ENCODE data around the gene SSH2.

Gene SSH2

GRCh38 chr17:29576214-29577000, 353.6 kb downstream of the SSH2 start:
- Mint-ChIP-seq H3K27me3 (no peaks in the 10 kb centered on the region), H3K4me3 (no peak overlapping the region), H3K4me1 (peaks cover 9% of the 10 kb centered on the region), H3K27ac (no peak overlapping the region), H3K36me3 (peaks cover 43% of the 10 kb centered on the region), H3K9me3 (no peaks in the 10 kb centered on the region)
- CTCF ChIA-PET = interaction anchor here (1.3 to 1.5 kb wide), 4 partner anchors 9 to 41 kb away, joined by 4 to 5 read pairs (median 4); no protein-coding TSS in a partner anchor
- DNase-seq = no peak

All from activated naive CD4-positive, alpha-beta T cell treated with anti-CD3 and anti-CD28 coated beads, Interleukin-2, amount 10 ng/mL, durations not matched to agents 7 days and 5 days (primary cell).